ENCODE results near the gene BLOC1S5. TPM values are rescaled to one million over a fixed set of nuclear protein-coding genes. Genes with fewer than 3 reads are reported as not detected.

BLOC1S5 gene
- total and polyA plus RNA-seq, 2 of the 8 experiments (the other 6 are each of a cell fraction or from before 2014, with no cell fraction given) = 3.4 to 17.2 TPM

- TF ChIP-seq CHD7 (IDR thresholded peaks at IDR 0.05; ENCODE audit: insufficient replicate concordance, low read length) = no peak
- no peak for TF ChIP-seq CTBP2 (IDR thresholded peaks at IDR 0.05; ENCODE audit: borderline replicate concordance, insufficient read depth, insufficient read length, low read length)
- no peak for TF ChIP-seq KDM5A (IDR thresholded peaks at IDR 0.05; ENCODE audit: low read length)
- no peak for TF ChIP-seq RNF2 (IDR thresholded peaks at IDR 0.05; ENCODE audit: borderline replicate concordance, low read depth, low read length, missing control alignments, poor library complexity, severe bottlenecking)
- TF ChIP-seq BRCA1 (IDR thresholded peaks at IDR 0.05; ENCODE audit: low read depth, low read length) = no peak
- no peak for TF ChIP-seq JUND (IDR thresholded peaks at IDR 0.05; ENCODE audit: low read length)
Measured at GRCh38 chr6:8017705-8018104, 46.5 kb downstream of the BLOC1S5 start (continued).
